B cell (primary cell): ENCODE data around the gene GNB5.

Experiments used
- EZH2 ChIP-seq: IDR thresholded peaks from 2 replicates; pipeline ENCODE4 v1.6.1; 2012; ENCODE audit warnings: borderline replicate concordance, low read depth, mild to moderate bottlenecking, moderate library complexity, low read length; ENCODE audit not compliant: insufficient read depth, poor library complexity, severe bottlenecking
- TF ChIP-seq, protein P1 (sequence below): fragments of 200-600 bp; IDR thresholded peaks from one replicate; pipeline ENCODE4 v1.8.0; 2022; ENCODE audit warnings: antibody characterized with exemption, mild to moderate bottlenecking

DNA sequence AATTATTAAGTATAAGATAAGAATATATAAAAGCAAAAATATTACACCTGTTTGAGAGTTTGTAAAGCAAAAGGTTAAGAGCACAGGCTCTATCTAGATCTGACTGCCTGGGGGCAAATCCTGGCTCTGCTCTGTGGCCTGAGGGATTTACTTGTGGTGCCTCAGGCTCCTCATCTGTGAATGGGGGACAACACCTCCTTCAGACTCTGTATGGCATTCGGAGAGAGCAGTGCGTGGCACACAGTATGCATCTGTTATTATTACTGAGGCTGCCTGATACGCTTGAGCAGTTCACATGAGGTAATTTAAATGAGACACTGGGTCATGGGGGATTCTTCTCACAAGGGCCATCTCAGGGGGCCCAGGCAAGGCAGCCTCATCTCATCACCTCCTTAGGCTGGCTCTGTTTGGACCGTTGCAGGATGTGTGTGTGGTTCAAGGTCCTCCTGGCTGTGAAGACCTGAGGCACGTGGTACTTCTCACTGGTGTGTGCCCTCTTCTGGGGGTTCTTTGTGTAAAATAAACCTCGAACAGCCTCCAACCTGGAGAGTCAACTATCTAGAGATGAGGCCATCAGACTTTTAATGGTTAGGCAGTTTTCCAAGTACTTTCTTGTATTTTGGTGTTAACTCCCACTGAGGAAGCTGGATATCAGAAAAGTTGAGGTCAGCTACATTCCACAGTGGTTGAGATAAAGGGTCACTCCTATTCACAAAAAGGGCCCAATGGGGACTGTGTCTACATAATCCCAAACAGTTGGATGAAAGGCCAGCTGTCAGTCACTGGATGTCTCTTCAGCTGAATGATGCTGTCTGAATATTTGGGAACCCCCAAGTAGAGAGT lies 9.0 kb downstream of the GNB5 start:
- TF ChIP-seq, protein P1, sequence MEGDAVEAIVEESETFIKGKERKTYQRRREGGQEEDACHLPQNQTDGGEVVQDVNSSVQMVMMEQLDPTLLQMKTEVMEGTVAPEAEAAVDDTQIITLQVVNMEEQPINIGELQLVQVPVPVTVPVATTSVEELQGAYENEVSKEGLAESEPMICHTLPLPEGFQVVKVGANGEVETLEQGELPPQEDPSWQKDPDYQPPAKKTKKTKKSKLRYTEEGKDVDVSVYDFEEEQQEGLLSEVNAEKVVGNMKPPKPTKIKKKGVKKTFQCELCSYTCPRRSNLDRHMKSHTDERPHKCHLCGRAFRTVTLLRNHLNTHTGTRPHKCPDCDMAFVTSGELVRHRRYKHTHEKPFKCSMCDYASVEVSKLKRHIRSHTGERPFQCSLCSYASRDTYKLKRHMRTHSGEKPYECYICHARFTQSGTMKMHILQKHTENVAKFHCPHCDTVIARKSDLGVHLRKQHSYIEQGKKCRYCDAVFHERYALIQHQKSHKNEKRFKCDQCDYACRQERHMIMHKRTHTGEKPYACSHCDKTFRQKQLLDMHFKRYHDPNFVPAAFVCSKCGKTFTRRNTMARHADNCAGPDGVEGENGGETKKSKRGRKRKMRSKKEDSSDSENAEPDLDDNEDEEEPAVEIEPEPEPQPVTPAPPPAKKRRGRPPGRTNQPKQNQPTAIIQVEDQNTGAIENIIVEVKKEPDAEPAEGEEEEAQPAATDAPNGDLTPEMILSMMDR: peak; percentile 14
- no peak for TF ChIP-seq EZH2
